HCT116 (cell line): Measurements from ENCODE around the gene MMP28.

ENCODE experiments used
- CTCF ChIP-seq, 3 experiments: fragments of 200-600 bp in 1 of 3; sonication (generic) in 1 of 3; IDR thresholded peaks in 2 of 3; conservative IDR thresholded peaks in 1 of 3; 2 replicates each; pipeline ENCODE4 v1.5.1; 2012 to 2017; ENCODE audit warnings: low read depth in 2 of 3, low read length in 2 of 3, antibody characterized with exemption in 1 of 3, borderline replicate concordance in 1 of 3, control low read depth in 1 of 3, mild to moderate bottlenecking in 1 of 3, mixed read lengths in 1 of 3, mixed run types in 1 of 3, moderate library complexity in 1 of 3; ENCODE audit not compliant: insufficient read depth in 1 of 3
- EZH2 ChIP-seq: fragments of 200-600 bp; sonication (generic); IDR thresholded peaks from 2 replicates; pipeline ENCODE4 v1.6.1; 2017; ENCODE audit warnings: antibody characterized with exemption, mixed run types
- FOSL1 ChIP-seq: IDR thresholded peaks from 2 replicates; pipeline ENCODE4 v1.6.1; 2012; ENCODE audit warnings: low read depth
- POLR2A ChIP-seq: IDR thresholded peaks from 2 replicates; pipeline ENCODE4 v1.7.0; 2011; ENCODE audit warnings: borderline replicate concordance; ENCODE audit not compliant: insufficient read depth, insufficient read length; ENCODE audit errors: extremely low read depth
- POLR2AphosphoS5 ChIP-seq: IDR thresholded peaks from 2 replicates; pipeline ENCODE4 v1.6.1; 2011; ENCODE audit warnings: mild to moderate bottlenecking, low read depth, low read length, moderate library complexity
- REST ChIP-seq: IDR thresholded peaks from 2 replicates; pipeline ENCODE4 v1.6.1; 2012; ENCODE audit warnings: low read depth
- SIN3A ChIP-seq: IDR thresholded peaks from 2 replicates; pipeline ENCODE4 v1.6.1; 2012; ENCODE audit warnings: low read depth
- YY1 ChIP-seq: IDR thresholded peaks from 2 replicates; pipeline ENCODE4 v1.6.1; 2011; ENCODE audit warnings: low read length, low read depth, moderate library complexity, mild to moderate bottlenecking; ENCODE audit not compliant: insufficient replicate concordance; ENCODE audit errors: extremely low read depth
- ZFX ChIP-seq: fragments of 450-650 bp; IDR thresholded peaks from 2 replicates; pipeline ENCODE4 v1.6.1; 2017

GRCh38 chr17:35725802-35726126, 69.7 kb downstream of the MMP28 start:
- TF ChIP-seq CTCF (IDR thresholded peaks at IDR 0.05 in 2 of 3, conservative IDR thresholded peaks at IDR 0.05 in 1 of 3; ENCODE audit: borderline replicate concordance in 1 of 3, insufficient read depth in 1 of 3, low read depth in 2 of 3, low read length in 2 of 3): no peak
- TF ChIP-seq POLR2A: no peak
- no peak for TF ChIP-seq YY1
- TF ChIP-seq REST: no peak
- TF ChIP-seq EZH2: no peak
- no peak for TF ChIP-seq SIN3A
- no peak for TF ChIP-seq FOSL1
- TF ChIP-seq ZFX: no peak
- no peak for TF ChIP-seq POLR2AphosphoS5
